Right lobe of liver (tissue), 4 donors: ENCODE results near the gene ZFP36L1.

Experiments used
- POLR2A ChIP-seq: fragments of 450-650 bp; IDR thresholded peaks from one replicate; pipeline ENCODE4 v1.6.1; 2017; ENCODE audit warnings: antibody characterized with exemption, mild to moderate bottlenecking
- TF ChIP-seq, protein P1 (sequence below), 4 donors: fragments of 200-600 bp in 3 of 4; fragments of 450-650 bp in 1 of 4; IDR thresholded peaks; one replicate each; pipeline versions ENCODE4 v1.5.1 to v1.8.0; 2016 to 2022; ENCODE audit warnings: antibody characterized with exemption in 4 of 4, mild to moderate bottlenecking in 2 of 4
- donor health status: DM: no; HTN: no; CAD: no.
- donor health status: DM: no; HTN: no; CAD: no.
- donor health status: DM: no; HTN: yes; CAD: no.

DNA sequence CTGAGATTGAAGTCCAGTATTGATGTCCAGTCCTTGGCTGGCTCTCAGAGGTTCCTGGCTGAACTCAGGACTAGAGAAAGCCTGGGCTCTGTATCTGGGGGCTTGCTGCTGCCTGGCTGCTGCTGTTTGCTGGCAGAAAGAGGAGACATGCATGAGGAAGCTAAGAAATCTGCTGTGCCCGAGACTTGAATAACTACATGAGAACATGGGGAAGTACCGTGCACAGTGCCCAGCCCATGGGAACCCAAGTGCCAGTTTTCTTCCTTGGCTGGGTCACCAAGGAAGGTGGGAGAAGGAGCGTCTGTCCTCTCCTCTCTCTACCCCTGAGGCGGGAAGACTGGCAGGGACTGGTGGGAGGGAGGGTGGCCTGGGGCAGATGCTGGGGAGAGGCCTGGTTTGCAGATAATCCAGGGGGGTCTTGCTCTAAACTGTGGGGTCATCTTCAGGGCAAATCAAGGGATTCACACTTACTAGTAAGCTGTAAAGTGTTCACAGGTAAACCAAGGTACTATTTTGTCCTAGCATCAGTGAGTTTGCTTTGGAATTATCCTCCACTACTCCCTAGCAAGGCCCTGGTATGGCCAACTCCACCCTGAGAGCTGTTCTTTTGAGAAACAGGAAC lies 13.8 kb upstream of the ZFP36L1 start:
- no peak for TF ChIP-seq POLR2A
- TF ChIP-seq, protein P1, sequence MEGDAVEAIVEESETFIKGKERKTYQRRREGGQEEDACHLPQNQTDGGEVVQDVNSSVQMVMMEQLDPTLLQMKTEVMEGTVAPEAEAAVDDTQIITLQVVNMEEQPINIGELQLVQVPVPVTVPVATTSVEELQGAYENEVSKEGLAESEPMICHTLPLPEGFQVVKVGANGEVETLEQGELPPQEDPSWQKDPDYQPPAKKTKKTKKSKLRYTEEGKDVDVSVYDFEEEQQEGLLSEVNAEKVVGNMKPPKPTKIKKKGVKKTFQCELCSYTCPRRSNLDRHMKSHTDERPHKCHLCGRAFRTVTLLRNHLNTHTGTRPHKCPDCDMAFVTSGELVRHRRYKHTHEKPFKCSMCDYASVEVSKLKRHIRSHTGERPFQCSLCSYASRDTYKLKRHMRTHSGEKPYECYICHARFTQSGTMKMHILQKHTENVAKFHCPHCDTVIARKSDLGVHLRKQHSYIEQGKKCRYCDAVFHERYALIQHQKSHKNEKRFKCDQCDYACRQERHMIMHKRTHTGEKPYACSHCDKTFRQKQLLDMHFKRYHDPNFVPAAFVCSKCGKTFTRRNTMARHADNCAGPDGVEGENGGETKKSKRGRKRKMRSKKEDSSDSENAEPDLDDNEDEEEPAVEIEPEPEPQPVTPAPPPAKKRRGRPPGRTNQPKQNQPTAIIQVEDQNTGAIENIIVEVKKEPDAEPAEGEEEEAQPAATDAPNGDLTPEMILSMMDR (IDR thresholded peaks at IDR 0.05) = no peak
